GM18502 (cell line): Measurements from ENCODE around the gene HSPA14.
"Not testable (repeated sequence)": the region's sequence is repeated elsewhere in the genome, so short reads cannot be mapped to it uniquely, and the experiment has no call there.

Experiments
- ATAC-seq: cut with Tn5 transposase; IDR thresholded peaks from one replicate; pipeline ENCODE4 v1.9.1; 2021; ENCODE audit warnings: mild to moderate bottlenecking; ENCODE audit not compliant: unreplicated experiment, poor library complexity

Gene HSPA14

GRCh38 chr10:14837757-14838581, at the start of gene HSPA14, which contains the start of the genes CDNF and MSANTD7:
HSPA14 (plus strand) TSS chr10:14838306; CDS start chr10:14838403, 97 bp downstream.
CDNF (minus strand) TSS chr10:14838037; CDS start chr10:14837946, 91 bp downstream.
MSANTD7 (plus strand) TSS chr10:14838306; CDS start chr10:14842285, 3,979 bp downstream.
- ATAC-seq = peak; percentile 95

DNA sequence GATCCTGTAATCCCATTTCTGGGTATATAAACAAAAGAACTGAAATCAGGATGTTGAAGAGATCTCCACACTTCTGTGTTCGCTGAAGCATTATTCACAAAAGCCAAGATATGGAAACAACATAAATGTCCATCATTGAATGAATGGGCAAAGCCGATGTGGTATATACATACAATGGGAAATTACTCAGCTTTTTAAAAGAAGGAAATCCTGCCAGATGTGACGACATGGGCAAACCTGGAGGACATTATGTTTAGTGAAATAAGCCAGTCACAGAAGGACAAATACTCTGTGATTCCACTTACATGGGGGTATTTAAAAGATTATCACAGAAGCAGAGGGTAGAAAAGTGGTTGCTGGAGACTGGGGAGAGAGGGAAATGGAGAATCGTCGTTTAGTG, 39.5 kb upstream of the HSPA14 start:
- no peak for ATAC-seq

GRCh38 chr10:14800397-14800796, 37.7 kb upstream of the HSPA14 start:
- no peak for ATAC-seq

GRCh38 chr10:14801723-14802122, 36.4 kb upstream of the HSPA14 start:
- no peak for ATAC-seq

GRCh38 chr10:14803827-14804226, 34.3 kb upstream of the HSPA14 start:
- no peak for ATAC-seq

DNA sequence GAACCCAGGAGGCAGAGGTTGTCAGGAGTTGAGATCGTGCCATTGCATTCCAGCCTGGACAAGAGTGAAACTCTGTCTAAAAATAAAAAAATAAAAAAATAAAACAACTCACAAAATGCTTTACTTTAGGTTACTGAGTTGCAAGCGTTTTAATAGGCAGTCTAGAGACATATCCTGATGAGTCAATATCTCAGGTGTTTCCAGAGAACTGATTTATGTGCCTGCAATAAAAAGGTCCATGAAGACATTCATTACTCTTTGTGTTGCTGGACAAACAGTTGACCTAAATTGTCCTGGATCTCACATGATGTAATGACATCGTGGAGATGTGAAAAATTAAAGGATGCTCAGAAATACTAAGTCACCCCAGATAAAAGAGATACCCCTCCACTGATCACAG, 31.8 kb upstream of the HSPA14 start:
- ATAC-seq = no peak

DNA sequence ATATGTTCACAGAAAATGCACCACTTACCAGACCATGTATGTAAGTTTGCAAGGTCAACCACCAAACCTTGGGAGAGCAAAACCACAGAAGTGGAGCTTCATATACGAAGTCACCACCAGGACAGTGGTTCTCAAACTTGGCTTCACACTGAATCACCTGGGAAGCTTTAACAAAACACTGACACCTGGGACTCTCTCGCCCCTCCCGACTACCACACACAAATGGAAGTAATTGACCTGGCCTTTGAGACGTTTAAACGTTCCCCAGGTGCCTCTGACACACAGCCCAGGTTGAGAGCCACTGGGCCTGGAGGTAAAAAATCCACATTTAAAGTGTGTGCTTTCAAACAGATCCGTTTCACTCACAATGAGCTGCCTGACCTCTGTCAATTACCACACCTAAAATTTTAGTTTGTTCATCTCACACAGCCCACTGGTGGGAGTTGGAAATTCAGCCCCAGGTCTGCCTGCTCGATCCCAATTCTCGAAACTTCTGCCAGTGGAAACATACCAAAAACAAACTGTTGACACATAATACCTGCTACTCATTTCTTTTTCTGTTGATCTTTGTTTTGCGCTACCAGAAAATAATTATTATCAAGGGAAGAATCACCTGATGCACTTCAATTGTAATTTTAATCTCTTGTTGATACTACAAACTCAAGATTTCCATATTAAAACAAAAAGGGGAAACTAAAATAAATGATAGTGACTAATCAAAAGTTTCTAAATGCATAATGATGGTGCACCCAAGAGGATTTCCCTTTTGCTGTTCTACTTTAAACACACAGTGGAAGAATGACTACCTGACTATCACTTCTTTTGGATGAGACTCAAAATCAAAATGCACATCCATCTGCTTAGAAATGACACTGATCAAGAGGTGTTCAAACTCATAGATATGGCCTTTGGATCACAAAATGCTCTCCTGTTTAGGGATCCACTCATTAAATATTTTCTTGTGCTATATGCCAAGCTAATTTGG, 26.8 kb upstream of the HSPA14 start:
- ATAC-seq = no peak

GRCh38 chr10:14812271-14812670, 25.8 kb upstream of the HSPA14 start:
- ATAC-seq = no peak

DNA sequence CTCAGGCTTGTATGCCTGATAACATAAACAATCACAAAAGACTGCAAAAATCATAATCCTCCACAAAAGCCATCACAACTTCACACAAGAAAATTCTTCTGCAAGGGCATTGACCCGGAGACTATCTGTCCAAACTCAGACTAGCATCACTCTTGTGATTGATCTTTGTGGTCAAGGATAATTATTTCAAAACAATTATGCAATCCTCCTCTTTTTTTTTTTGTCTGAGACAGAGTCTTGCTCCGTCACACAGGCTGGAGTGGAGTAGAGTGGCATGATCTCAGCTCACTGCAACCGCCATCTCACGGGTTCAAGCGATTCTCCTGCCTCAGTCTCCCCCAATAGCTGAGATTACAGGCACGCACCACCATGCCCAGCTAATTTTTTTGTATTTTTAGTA, 22.4 kb upstream of the HSPA14 start:
- no peak for ATAC-seq

DNA sequence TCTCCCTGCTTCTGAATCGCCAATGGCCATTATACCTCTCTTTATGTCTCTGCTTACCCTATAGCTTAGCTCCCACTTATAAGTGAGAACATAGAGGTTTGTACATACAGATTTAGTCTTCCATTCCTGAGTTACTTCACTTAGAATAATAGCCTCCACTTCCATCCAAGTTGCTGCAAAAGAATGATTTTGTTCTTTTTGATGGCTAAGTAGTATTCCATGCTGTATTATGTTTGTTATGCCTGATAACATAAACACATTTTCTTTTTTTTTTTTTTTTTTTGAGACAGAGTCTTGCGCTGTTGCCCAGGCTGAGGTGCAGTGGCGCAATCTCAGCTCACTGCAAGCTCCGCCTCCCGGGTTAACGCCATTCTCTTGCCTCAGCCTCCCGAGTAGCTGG, 21.4 kb upstream of the HSPA14 start:
- not testable (repeated sequence) for ATAC-seq

DNA sequence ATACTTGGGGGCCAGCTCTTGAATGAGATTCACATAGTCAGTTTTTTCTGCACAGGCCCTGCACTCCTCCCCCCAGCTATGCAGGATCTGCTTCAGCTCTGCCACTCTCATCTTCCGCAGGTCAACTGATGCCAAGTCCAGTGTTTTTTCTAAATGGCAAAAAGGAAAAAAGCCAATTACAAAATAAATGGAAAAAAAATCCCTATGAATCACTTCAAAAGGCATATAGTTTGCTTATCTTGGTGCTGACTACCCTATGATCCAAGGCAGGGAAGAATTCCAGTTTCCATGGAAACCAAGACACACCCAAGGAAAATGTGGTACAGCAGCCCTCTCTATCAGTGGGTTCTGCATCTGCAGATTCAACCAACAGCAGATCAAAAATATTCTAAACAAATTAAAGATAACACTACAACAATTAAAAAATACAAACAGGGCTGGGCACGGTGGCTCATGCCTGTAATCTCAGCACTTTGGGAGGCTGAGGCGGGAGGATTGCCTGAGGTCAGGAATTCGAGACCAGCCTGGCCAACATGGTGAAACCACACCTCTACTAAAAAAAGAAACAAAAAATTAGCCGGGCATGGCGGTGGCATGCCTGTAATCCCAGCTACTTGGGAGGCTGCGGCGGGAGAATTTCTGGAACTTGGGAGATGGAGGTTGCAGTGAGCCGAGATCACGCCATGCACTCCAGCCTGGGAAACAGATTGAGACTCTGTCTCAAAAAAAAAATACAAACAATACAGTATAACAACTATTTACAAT, 17.9 kb upstream of the HSPA14 start:
- ATAC-seq = no peak

- ATAC-seq = no peak
Observed at GRCh38 chr10:14820775-14821154, 17.3 kb upstream of the HSPA14 start.

DNA sequence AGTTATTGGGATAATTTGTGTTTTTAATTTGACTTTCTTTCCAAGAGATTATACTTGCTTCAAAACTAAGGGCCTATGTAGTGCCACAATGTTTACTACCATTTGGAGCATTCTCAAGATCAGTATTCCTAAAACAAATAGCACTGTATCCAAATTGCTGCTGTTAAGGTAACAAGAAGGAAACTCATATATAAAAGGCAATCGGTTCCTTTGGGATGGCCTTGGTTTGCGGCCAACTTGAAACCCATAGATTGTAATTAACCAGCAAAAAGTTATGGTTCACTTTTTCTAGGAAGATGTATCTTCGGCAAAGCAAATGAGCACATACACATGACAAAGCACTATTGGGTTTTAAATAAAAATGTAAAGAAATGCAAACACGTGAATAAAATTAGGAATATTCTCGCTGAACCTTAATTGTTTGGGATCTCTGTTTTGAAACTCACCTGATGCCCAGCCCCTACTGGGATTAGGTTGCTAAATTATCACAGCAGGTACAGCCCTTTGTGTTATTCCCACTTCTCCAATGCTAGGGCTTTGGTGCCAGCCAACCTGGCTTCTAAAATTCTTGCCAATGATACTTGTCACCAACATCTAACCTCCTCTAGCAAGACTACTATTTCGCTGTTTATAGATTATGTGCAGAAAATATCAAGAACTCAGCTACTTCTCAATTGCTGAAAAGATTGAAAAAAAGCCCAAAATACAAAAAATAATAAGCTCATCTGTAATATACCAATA, 16.3 kb upstream of the HSPA14 start:
- ATAC-seq = no peak

GRCh38 chr10:14822879-14823755, 15.0 kb upstream of the HSPA14 start:
- ATAC-seq = no peak

GRCh38 chr10:14823966-14824365, 14.1 kb upstream of the HSPA14 start:
- ATAC-seq = no peak

DNA sequence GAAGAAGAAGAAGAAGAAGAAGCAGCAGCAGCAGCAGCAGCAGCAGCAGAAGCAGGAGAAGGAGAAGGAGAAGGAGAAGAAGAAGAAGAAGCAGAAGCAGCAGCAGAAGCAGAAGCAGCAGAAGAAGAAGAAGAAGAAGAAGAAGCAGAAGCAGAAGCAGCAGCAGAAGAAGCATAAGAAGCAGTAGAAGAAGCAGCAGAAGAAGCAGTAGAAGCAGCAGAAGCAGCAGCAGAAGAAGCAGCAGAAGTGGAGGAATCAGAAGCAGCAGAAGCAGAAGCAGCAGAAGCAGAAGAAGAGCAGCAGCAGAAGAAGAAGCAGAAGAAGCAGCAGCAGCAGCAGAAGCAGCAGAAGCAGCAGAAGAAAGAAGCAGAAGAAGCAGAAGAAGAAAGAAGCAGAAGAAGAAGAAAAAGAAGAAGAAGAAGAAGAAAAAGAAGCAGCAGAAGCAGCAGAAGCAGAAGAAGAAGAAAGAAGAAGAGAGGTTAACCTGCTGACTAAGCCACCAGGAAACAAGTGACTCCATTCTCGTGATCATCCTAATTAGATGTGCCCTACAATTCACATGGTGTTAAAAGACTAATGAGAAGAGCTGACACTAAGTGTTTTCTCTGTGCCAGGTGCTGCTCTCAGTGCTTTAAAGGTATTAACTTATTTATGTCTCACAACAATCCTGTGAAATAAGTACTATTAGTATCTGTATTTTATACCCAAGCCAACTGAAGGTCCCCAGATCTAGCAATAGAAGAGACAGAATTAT, 11.9 kb upstream of the HSPA14 start:
- ATAC-seq = no peak

DNA sequence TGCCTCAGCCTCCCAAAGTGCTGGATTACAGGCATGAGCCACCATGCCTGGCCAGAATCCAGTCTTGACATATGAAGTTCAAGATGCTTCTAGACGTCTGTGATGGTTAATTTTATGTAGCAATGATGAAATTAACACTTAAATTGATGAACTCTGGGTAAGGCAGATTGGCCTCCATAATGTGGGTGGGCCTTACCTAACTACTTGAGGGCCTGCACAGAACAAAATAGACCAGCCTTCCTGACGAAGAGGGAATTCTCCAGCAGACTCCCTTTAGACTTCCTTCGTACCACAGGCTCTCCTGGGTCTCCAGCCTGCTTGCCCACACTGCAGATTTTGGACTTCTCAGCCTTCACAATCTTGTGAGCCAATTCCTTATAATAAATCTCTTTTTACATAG, 5.0 kb upstream of the HSPA14 start:
- ATAC-seq = no peak

DNA sequence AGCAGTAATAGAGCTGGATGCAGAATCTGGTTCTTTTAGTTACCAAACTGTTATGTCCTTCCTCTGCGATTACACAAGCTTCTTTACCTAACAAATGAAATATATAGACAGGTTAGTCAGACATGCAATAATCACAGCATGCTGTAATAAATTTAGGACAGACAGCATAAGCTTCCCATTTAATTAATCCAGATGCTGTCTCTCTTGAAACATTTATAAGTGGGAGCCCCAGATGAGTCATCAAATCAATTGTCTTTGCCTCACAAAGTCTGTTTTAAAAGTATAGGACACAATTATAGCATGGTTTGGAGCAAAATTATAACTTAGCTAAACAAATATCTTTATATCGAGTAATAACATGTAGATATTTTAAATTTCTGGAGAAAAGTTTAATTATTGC, 1.9 kb upstream of the HSPA14 start:
- no peak for ATAC-seq
